MM.1S (cell line): ENCODE data around the gene LARGE1.

Source experiments
- DNase-seq: peaks from one replicate; pipeline ENCODE4 v3.0.0-alpha.2; 2015
- H2AFZ ChIP-seq: fragments of 300-600 bp; sonication (generic); 2 replicates; pipeline ENCODE4 v1.6.0; 2016; ENCODE audit warnings: antibody characterized with exemption, low read length
- H3F3A ChIP-seq: fragments of 300-600 bp; sonication (generic); 2 replicates; pipeline ENCODE4 v1.6.1; 2016; ENCODE audit warnings: mild to moderate bottlenecking, antibody characterized with exemption, low read length, moderate library complexity, mixed read lengths; ENCODE audit not compliant: insufficient read depth
- H3K27ac ChIP-seq: fragments of 300-600 bp; sonication (generic); 2 replicates; pipeline ENCODE4 v1.5.1; 2016; ENCODE audit warnings: mild to moderate bottlenecking, low read length
- H3K27me3 ChIP-seq: fragments of 300-600 bp; sonication (generic); replicated peaks from 2 replicates; pipeline ENCODE4 v1.6.0; 2016; ENCODE audit warnings: low read length; ENCODE audit not compliant: insufficient read depth
- H3K36me3 ChIP-seq: fragments of 300-600 bp; sonication (generic); replicated peaks from 2 replicates; pipeline ENCODE4 v1.6.1; 2016; ENCODE audit warnings: mild to moderate bottlenecking, low read length, mixed read lengths; ENCODE audit not compliant: insufficient read depth
- H3K4me1 ChIP-seq: fragments of 300-600 bp; sonication (generic); 2 replicates; pipeline ENCODE4 v1.6.1; 2016; ENCODE audit warnings: low read length, mixed read lengths
- H3K4me2 ChIP-seq: fragments of 300-600 bp; sonication (generic); 2 replicates; pipeline ENCODE4 v1.6.0; 2016; ENCODE audit warnings: low read depth, low read length
- H3K4me3 ChIP-seq: fragments of 300-600 bp; sonication (generic); 2 replicates; pipeline ENCODE4 v1.5.1; 2016; ENCODE audit warnings: low read length, mixed read lengths
- H3K79me2 ChIP-seq: fragments of 300-600 bp; sonication (generic); 2 replicates; pipeline ENCODE4 v1.6.1; 2016; ENCODE audit warnings: mixed run types, low read length, mixed read lengths
- H3K9ac ChIP-seq: fragments of 300-600 bp; sonication (generic); 2 replicates; pipeline ENCODE4 v1.6.1; 2016; ENCODE audit warnings: low read length, mixed read lengths
- H3K9me2 ChIP-seq: fragments of 300-600 bp; sonication (generic); replicated peaks from 2 replicates; pipeline ENCODE4 v1.6.1; 2016; ENCODE audit warnings: mild to moderate bottlenecking, low read length, mixed read lengths; ENCODE audit not compliant: insufficient read depth
- H3K9me3 ChIP-seq: fragments of 300-600 bp; sonication (generic); replicated peaks from 2 replicates; pipeline ENCODE4 v1.6.1; 2016; ENCODE audit warnings: mild to moderate bottlenecking, low read length, mixed read lengths; ENCODE audit not compliant: insufficient read depth
- H4K20me1 ChIP-seq: fragments of 300-600 bp; sonication (generic); 2 replicates; pipeline ENCODE4 v1.6.1; 2016; ENCODE audit warnings: mild to moderate bottlenecking, low read length, moderate library complexity, mixed read lengths; ENCODE audit not compliant: insufficient read depth
- CTCF ChIP-seq: fragments of 300-600 bp; sonication (generic); IDR thresholded peaks from 2 replicates; pipeline ENCODE4 v1.5.1; 2016; ENCODE audit warnings: antibody characterized with exemption, low read length, mixed read lengths
- EZH2 ChIP-seq: fragments of 300-600 bp; sonication (generic); optimal IDR thresholded peaks from 2 replicates; pipeline ENCODE3; 2017; ENCODE audit warnings: low read depth, mild to moderate bottlenecking, antibody characterized with exemption, low read length, mixed read lengths
- EZH2phosphoT487 ChIP-seq: fragments of 300-600 bp; sonication (generic); IDR thresholded peaks from 2 replicates; pipeline ENCODE4 v1.6.1; 2018; ENCODE audit warnings: antibody characterized with exemption, low read length

Gene LARGE1

GRCh38 chr22:33362702-33363101 lies 557.6 kb downstream of the LARGE1 start:
- H3K4me3 ChIP-seq: no peak overlapping the region
- no peaks in the 10 kb centered on the region for H3K27me3 ChIP-seq
- H3K27ac ChIP-seq: no peak overlapping the region
- TF ChIP-seq EZH2 (no peak), EZH2phosphoT487 (no peak), CTCF (no peak)
- H3K9me2 ChIP-seq: no peaks in the 10 kb centered on the region
- H3K4me2 ChIP-seq: no peak overlapping the region
- H3K9me3 ChIP-seq: no peaks in the 10 kb centered on the region
- no peaks in the 10 kb centered on the region for H4K20me1 ChIP-seq
- H3K4me1 ChIP-seq: no peaks in the 10 kb centered on the region
- no peak overlapping the region for H2AFZ ChIP-seq
- H3K79me2 ChIP-seq: no peaks in the 10 kb centered on the region
- H3K36me3 ChIP-seq: no peaks in the 10 kb centered on the region
- no peak overlapping the region for H3K9ac ChIP-seq
- DNase-seq: no peak
- H3F3A ChIP-seq: no peaks in the 10 kb centered on the region

- H3K27me3 ChIP-seq: no peaks in the 10 kb centered on the region
- H3K9ac ChIP-seq: no peak overlapping the region
- H2AFZ ChIP-seq: no peak overlapping the region
- no peaks in the 10 kb centered on the region for H3K4me1 ChIP-seq
- no peaks in the 10 kb centered on the region for H3K9me3 ChIP-seq
- H3K79me2 ChIP-seq: no peaks in the 10 kb centered on the region
- no peak for DNase-seq
- no peak for TF ChIP-seq CTCF
- TF ChIP-seq EZH2: no peak
- TF ChIP-seq EZH2phosphoT487: no peak
- H3K4me3 ChIP-seq: no peak overlapping the region
- no peak overlapping the region for H3K4me2 ChIP-seq
- no peak overlapping the region for H3K27ac ChIP-seq
- no peaks in the 10 kb centered on the region for H3K36me3 ChIP-seq
- H4K20me1 ChIP-seq: no peaks in the 10 kb centered on the region
- H3F3A ChIP-seq: no peaks in the 10 kb centered on the region
- no peaks in the 10 kb centered on the region for H3K9me2 ChIP-seq
Observed at GRCh38 chr22:33361581-33361980, 558.7 kb downstream of the LARGE1 start.

GRCh38 chr22:33357981-33358399 lies 562.3 kb downstream of the LARGE1 start:
- DNase-seq: no peak
- no peak overlapping the region for H3K4me2 ChIP-seq
- no peak overlapping the region for H3K9ac ChIP-seq
- H3K9me2 ChIP-seq: no peaks in the 10 kb centered on the region
- H3F3A ChIP-seq: no peaks in the 10 kb centered on the region
- H3K36me3 ChIP-seq: no peaks in the 10 kb centered on the region
- peaks cover 4% of the 10 kb centered on the region; the same call in 1 of the 2 replicates for H4K20me1 ChIP-seq
- H3K4me1 ChIP-seq: no peaks in the 10 kb centered on the region
- no peaks in the 10 kb centered on the region for H3K27me3 ChIP-seq
- no peak overlapping the region for H2AFZ ChIP-seq
- TF ChIP-seq EZH2 (no peak), EZH2phosphoT487 (no peak), CTCF (no peak)
- H3K27ac ChIP-seq: no peak overlapping the region
- no peaks in the 10 kb centered on the region for H3K9me3 ChIP-seq
- no peak overlapping the region for H3K4me3 ChIP-seq
- no peaks in the 10 kb centered on the region for H3K79me2 ChIP-seq
